GM12878 (cell line): Measurements from ENCODE around the gene DYNC1I1.

Source experiments
- EP300 ChIP-seq, 2 experiments: fragments of 150-350 bp in 1 of 2; IDR thresholded peaks; 2 replicates each; pipeline ENCODE4 v1.6.1; 2011 to 2012; ENCODE audit warnings: low read depth in 2 of 2, low read length in 2 of 2, borderline replicate concordance in 1 of 2, improper control_type of control experiment in 1 of 2, inconsistent platforms in 1 of 2; ENCODE audit not compliant: control insufficient read depth in 1 of 2
- GABPA ChIP-seq: IDR thresholded peaks from 2 replicates; pipeline ENCODE4 v1.6.1; 2014; ENCODE audit warnings: antibody characterized with exemption, low read depth, mild to moderate bottlenecking, inconsistent platforms
- KDM1A ChIP-seq: fragments of 200-600 bp; sonication (generic); IDR thresholded peaks from 2 replicates; pipeline ENCODE4 v1.6.1; 2016; ENCODE audit warnings: borderline replicate concordance
- NR2C2 ChIP-seq: IDR thresholded peaks from 2 replicates; pipeline ENCODE4 v1.6.1; 2011; ENCODE audit warnings: borderline replicate concordance, low read depth; ENCODE audit not compliant: control insufficient read depth, insufficient read length
- POLR2A ChIP-seq: IDR thresholded peaks from 2 replicates; pipeline ENCODE4 v1.6.1; 2011; ENCODE audit warnings: low read depth, mild to moderate bottlenecking, low read length
- YY1 ChIP-seq: IDR thresholded peaks from 2 replicates; pipeline ENCODE4 v1.6.1; 2011; ENCODE audit warnings: low read depth, mild to moderate bottlenecking, low read length
- ZNF274 ChIP-seq: IDR thresholded peaks from one replicate; pipeline ENCODE4 v1.8.0; 2011; ENCODE audit not compliant: insufficient read length, insufficient read depth
- TF ChIP-seq, protein P1 (sequence below), 3 experiments: IDR thresholded peaks in 2 of 3; conservative IDR thresholded peaks in 1 of 3; 2 replicates each; pipeline ENCODE4 v1.5.1; 2011; ENCODE audit warnings: low read depth in 3 of 3, low read length in 3 of 3, mild to moderate bottlenecking in 3 of 3, control low read depth in 2 of 3, moderate library complexity in 2 of 3, inconsistent platforms in 1 of 3, mixed read lengths in 1 of 3; ENCODE audit not compliant: control insufficient read depth in 2 of 3, insufficient read depth in 1 of 3; ENCODE audit errors: extremely low read depth in 1 of 3
- TF ChIP-seq, protein P2 (sequence below): fragments of 450-650 bp; formaldehyde crosslinking; IDR thresholded peaks from 2 replicates; pipeline ENCODE4 v1.5.0; 2022; ENCODE audit warnings: mild to moderate bottlenecking, missing genetic modification characterization
- TF ChIP-seq, protein P3 (sequence below): fragments of 450-650 bp; IDR thresholded peaks from 2 replicates; pipeline ENCODE4 v1.6.1; 2017; ENCODE audit warnings: antibody characterized with exemption, mild to moderate bottlenecking, moderate library complexity
- TF ChIP-seq, protein P4 (sequence below): IDR thresholded peaks from 2 replicates; pipeline ENCODE4 v1.6.1; 2012; ENCODE audit warnings: mild to moderate bottlenecking, low read depth, low read length
- TF ChIP-seq, protein P5 (sequence below): IDR thresholded peaks from 2 replicates; pipeline ENCODE4 v1.6.1; 2011; ENCODE audit warnings: low read depth, low read length, improper control_type of control experiment, borderline replicate concordance

DNA sequence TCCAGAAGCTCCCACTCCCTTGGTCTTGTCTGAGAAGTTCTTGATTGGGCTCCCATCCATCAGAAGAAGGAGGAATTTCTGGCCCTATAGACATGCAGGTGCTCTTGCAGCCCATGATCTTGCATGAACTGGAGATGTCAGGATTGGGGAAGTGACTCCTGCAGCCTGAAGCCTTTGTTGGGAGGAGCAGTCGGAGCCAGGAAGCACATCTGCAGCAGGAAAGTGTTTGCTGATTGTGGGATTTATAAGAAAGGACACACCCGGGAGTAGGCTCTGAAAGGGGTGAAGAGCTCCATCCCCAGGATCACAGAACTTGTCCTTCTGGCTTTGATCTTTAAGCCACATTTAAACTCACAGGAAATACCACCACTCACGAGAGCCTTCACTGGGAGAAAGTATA lies 185.2 kb downstream of the DYNC1I1 start:
- TF ChIP-seq, protein P1, sequence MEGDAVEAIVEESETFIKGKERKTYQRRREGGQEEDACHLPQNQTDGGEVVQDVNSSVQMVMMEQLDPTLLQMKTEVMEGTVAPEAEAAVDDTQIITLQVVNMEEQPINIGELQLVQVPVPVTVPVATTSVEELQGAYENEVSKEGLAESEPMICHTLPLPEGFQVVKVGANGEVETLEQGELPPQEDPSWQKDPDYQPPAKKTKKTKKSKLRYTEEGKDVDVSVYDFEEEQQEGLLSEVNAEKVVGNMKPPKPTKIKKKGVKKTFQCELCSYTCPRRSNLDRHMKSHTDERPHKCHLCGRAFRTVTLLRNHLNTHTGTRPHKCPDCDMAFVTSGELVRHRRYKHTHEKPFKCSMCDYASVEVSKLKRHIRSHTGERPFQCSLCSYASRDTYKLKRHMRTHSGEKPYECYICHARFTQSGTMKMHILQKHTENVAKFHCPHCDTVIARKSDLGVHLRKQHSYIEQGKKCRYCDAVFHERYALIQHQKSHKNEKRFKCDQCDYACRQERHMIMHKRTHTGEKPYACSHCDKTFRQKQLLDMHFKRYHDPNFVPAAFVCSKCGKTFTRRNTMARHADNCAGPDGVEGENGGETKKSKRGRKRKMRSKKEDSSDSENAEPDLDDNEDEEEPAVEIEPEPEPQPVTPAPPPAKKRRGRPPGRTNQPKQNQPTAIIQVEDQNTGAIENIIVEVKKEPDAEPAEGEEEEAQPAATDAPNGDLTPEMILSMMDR (IDR thresholded peaks at IDR 0.05 in 2 of 3, conservative IDR thresholded peaks at IDR 0.05 in 1 of 3; ENCODE audit: control insufficient read depth in 2 of 3, extremely low read depth in 1 of 3, insufficient read depth in 1 of 3, low read depth in 3 of 3, low read length in 3 of 3), result no peak
- TF ChIP-seq NR2C2 (no peak), EP300 (IDR thresholded peaks at IDR 0.05; ENCODE audit: borderline replicate concordance in 1 of 2, control insufficient read depth in 1 of 2, low read depth in 2 of 2, low read length in 2 of 2) (no peak), YY1 (no peak), GABPA (no peak), ZNF274 (no peak), KDM1A (no peak), POLR2A (no peak)
- TF ChIP-seq, protein P2, sequence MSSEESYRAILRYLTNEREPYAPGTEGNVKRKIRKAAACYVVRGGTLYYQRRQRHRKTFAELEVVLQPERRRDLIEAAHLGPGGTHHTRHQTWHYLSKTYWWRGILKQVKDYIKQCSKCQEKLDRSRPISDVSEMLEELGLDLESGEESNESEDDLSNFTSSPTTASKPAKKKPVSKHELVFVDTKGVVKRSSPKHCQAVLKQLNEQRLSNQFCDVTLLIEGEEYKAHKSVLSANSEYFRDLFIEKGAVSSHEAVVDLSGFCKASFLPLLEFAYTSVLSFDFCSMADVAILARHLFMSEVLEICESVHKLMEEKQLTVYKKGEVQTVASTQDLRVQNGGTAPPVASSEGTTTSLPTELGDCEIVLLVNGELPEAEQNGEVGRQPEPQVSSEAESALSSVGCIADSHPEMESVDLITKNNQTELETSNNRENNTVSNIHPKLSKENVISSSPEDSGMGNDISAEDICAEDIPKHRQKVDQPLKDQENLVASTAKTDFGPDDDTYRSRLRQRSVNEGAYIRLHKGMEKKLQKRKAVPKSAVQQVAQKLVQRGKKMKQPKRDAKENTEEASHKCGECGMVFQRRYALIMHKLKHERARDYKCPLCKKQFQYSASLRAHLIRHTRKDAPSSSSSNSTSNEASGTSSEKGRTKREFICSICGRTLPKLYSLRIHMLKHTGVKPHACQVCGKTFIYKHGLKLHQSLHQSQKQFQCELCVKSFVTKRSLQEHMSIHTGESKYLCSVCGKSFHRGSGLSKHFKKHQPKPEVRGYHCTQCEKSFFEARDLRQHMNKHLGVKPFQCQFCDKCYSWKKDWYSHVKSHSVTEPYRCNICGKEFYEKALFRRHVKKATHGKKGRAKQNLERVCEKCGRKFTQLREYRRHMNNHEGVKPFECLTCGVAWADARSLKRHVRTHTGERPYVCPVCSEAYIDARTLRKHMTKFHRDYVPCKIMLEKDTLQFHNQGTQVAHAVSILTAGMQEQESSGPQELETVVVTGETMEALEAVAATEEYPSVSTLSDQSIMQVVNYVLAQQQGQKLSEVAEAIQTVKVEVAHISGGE, result no peak
- TF ChIP-seq, protein P3, sequence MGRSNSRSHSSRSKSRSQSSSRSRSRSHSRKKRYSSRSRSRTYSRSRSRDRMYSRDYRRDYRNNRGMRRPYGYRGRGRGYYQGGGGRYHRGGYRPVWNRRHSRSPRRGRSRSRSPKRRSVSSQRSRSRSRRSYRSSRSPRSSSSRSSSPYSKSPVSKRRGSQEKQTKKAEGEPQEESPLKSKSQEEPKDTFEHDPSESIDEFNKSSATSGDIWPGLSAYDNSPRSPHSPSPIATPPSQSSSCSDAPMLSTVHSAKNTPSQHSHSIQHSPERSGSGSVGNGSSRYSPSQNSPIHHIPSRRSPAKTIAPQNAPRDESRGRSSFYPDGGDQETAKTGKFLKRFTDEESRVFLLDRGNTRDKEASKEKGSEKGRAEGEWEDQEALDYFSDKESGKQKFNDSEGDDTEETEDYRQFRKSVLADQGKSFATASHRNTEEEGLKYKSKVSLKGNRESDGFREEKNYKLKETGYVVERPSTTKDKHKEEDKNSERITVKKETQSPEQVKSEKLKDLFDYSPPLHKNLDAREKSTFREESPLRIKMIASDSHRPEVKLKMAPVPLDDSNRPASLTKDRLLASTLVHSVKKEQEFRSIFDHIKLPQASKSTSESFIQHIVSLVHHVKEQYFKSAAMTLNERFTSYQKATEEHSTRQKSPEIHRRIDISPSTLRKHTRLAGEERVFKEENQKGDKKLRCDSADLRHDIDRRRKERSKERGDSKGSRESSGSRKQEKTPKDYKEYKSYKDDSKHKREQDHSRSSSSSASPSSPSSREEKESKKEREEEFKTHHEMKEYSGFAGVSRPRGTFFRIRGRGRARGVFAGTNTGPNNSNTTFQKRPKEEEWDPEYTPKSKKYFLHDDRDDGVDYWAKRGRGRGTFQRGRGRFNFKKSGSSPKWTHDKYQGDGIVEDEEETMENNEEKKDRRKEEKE, result no peak
- TF ChIP-seq, protein P4, sequence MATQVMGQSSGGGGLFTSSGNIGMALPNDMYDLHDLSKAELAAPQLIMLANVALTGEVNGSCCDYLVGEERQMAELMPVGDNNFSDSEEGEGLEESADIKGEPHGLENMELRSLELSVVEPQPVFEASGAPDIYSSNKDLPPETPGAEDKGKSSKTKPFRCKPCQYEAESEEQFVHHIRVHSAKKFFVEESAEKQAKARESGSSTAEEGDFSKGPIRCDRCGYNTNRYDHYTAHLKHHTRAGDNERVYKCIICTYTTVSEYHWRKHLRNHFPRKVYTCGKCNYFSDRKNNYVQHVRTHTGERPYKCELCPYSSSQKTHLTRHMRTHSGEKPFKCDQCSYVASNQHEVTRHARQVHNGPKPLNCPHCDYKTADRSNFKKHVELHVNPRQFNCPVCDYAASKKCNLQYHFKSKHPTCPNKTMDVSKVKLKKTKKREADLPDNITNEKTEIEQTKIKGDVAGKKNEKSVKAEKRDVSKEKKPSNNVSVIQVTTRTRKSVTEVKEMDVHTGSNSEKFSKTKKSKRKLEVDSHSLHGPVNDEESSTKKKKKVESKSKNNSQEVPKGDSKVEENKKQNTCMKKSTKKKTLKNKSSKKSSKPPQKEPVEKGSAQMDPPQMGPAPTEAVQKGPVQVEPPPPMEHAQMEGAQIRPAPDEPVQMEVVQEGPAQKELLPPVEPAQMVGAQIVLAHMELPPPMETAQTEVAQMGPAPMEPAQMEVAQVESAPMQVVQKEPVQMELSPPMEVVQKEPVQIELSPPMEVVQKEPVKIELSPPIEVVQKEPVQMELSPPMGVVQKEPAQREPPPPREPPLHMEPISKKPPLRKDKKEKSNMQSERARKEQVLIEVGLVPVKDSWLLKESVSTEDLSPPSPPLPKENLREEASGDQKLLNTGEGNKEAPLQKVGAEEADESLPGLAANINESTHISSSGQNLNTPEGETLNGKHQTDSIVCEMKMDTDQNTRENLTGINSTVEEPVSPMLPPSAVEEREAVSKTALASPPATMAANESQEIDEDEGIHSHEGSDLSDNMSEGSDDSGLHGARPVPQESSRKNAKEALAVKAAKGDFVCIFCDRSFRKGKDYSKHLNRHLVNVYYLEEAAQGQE, result no peak
- TF ChIP-seq, protein P5, sequence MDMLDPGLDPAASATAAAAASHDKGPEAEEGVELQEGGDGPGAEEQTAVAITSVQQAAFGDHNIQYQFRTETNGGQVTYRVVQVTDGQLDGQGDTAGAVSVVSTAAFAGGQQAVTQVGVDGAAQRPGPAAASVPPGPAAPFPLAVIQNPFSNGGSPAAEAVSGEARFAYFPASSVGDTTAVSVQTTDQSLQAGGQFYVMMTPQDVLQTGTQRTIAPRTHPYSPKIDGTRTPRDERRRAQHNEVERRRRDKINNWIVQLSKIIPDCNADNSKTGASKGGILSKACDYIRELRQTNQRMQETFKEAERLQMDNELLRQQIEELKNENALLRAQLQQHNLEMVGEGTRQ, result no peak
